HCT116 (cell line): ENCODE data around the gene SRPRA. TPM values are rescaled to one million over a fixed set of nuclear protein-coding genes. Genes with fewer than 3 reads are reported as not detected.

ENCODE experiments used
- ATAC-seq: fragments of 200-7000 bp; cut with Tn5 transposase; 2 replicates; pipeline ENCODE4 v1.9.1; 2020; ENCODE audit warnings: mild to moderate bottlenecking, moderate library complexity
- BruUV-seq: library from RNA; stranded (reverse); fragments of 400-500 nt; replicated peaks from 2 replicates; lab custom pipeline; 2021; lab: Mats Ljungman, UMichigan
- CTCF ChIA-PET: fragments of 300-600 bp; sonication (Branson Sonifier 250); formaldehyde crosslinking; loops from one replicate; lab custom pipeline; 2021; ENCODE audit warnings: antibody characterized with exemption; lab: Charles Lee
- POLR2A ChIA-PET: fragments of 300-600, 350-600 bp; sonication (Branson Sonifier 250); formaldehyde crosslinking; loops from one replicate; lab custom pipeline; 2021; ENCODE audit warnings: antibody characterized with exemption; lab: Charles Lee
- RAD21 ChIA-PET, 2 experiments: fragments of 300-600 bp; sonication (Branson Sonifier 250); formaldehyde crosslinking; loops; one replicate each; lab custom pipeline; 2023; ENCODE audit warnings: low total read pairs in 2 of 2; ENCODE audit not compliant: uncharacterized antibody in 2 of 2, unreplicated experiment in 2 of 2, low non-redundant PET in 1 of 2; lab: Charles Lee
- DNase-seq: peaks from one replicate; pipeline ENCODE4 v3.0.0-alpha.2; 2010; ENCODE audit warnings: low read depth, low spot score
- H2AFZ ChIP-seq: fragments of 200-600 bp; shearing (Covaris generic), sonication (generic); 2 replicates; pipeline ENCODE4 v1.6.1; 2017; ENCODE audit warnings: low read depth, mixed run types, mixed read lengths, antibody characterized with exemption, low read length; ENCODE audit not compliant: poor library complexity, severe bottlenecking
- H3K27ac ChIP-seq: 2 replicates; pipeline ENCODE4 v1.5.1; 2012; ENCODE audit warnings: low read depth, low read length
- H3K27me3 ChIP-seq: fragments of 200-600 bp; sonication (generic); 2 replicates; pipeline ENCODE4 v1.6.1; 2016; ENCODE audit warnings: mixed run types, low read length, mixed read lengths; ENCODE audit not compliant: insufficient read depth
- H3K36me3 ChIP-seq, 2 experiments: fragments of 200-500 bp in 1 of 2; fragments of 200-600 bp in 1 of 2; sonication (Bioruptor generic) in 1 of 2; sonication (generic) in 1 of 2; 2 replicates each; pipeline versions ENCODE4 v1.5.1 to v1.6.1; 2014 to 2016; ENCODE audit warnings: low read length in 2 of 2, inconsistent platforms in 1 of 2, mixed read lengths in 1 of 2, mixed run types in 1 of 2; ENCODE audit not compliant: insufficient read depth in 2 of 2, control insufficient read depth in 1 of 2
- H3K4me1 ChIP-seq, 2 experiments: fragments of 200-600 bp in 1 of 2; sonication (generic) in 1 of 2; 2 replicates each; pipeline versions ENCODE4 v1.5.1 to v1.6.1; 2012 to 2017; ENCODE audit warnings: low read length in 2 of 2, inconsistent platforms in 1 of 2, mild to moderate bottlenecking in 1 of 2, mixed read lengths in 1 of 2, mixed run types in 1 of 2, moderate library complexity in 1 of 2; ENCODE audit not compliant: insufficient read depth in 2 of 2, control insufficient read depth in 1 of 2
- H3K4me2 ChIP-seq: fragments of 200-600 bp; sonication (generic); 2 replicates; pipeline ENCODE4 v1.6.1; 2017; ENCODE audit warnings: mixed run types, low read length, mixed read lengths
- H3K4me3 ChIP-seq, 2 experiments: fragments of 200-600 bp in 1 of 2; sonication (generic) in 1 of 2; replicated peaks in 1 of 2; 2 replicates each; pipeline ENCODE4 v1.5.1; 2011 to 2016; ENCODE audit warnings: low read length in 2 of 2, control low read depth in 1 of 2, low read depth in 1 of 2, mild to moderate bottlenecking in 1 of 2, mixed read lengths in 1 of 2, mixed run types in 1 of 2
- H3K79me2 ChIP-seq: fragments of 200-600 bp; sonication (generic); 2 replicates; pipeline ENCODE4 v1.6.1; 2017; ENCODE audit warnings: mild to moderate bottlenecking, mixed run types, low read length, moderate library complexity, mixed read lengths; ENCODE audit not compliant: insufficient read depth
- H3K9ac ChIP-seq: fragments of 200-600 bp; sonication (generic); 2 replicates; pipeline ENCODE4 v1.6.1; 2016; ENCODE audit warnings: low read length, mixed read lengths
- H3K9me2 ChIP-seq: fragments of 200-600 bp; sonication (generic), shearing (Covaris generic); 2 replicates; pipeline ENCODE4 v1.6.1; 2017; ENCODE audit warnings: mixed run types, mild to moderate bottlenecking, moderate library complexity; ENCODE audit not compliant: insufficient read depth
- H3K9me3 ChIP-seq, 2 experiments: fragments of 200-500 bp in 1 of 2; fragments of 200-600 bp in 1 of 2; sonication (Bioruptor generic) in 1 of 2; sonication (generic) in 1 of 2; 2 replicates each; pipeline ENCODE4 v1.6.1; 2014 to 2017; ENCODE audit warnings: low read length in 2 of 2, mixed read lengths in 2 of 2, inconsistent platforms in 1 of 2, low read depth in 1 of 2, mild to moderate bottlenecking in 1 of 2, mixed run types in 1 of 2, moderate library complexity in 1 of 2; ENCODE audit not compliant: control insufficient read depth in 1 of 2, insufficient read depth in 1 of 2
- H4K20me1 ChIP-seq: fragments of 200-600 bp; sonication (generic), shearing (Covaris generic); 2 replicates; pipeline ENCODE4 v1.6.1; 2017; ENCODE audit warnings: mixed run types, mild to moderate bottlenecking, moderate library complexity; ENCODE audit not compliant: insufficient read depth
- ATF3 ChIP-seq: IDR thresholded peaks from 2 replicates; pipeline ENCODE4 v1.6.1; 2012
- CBX3 ChIP-seq: IDR thresholded peaks from 2 replicates; pipeline ENCODE4 v1.6.1; 2012; ENCODE audit warnings: low read depth
- CEBPB ChIP-seq: IDR thresholded peaks from 2 replicates; pipeline ENCODE4 v1.6.1; 2012; ENCODE audit warnings: low read depth
- CTCF ChIP-seq, 3 experiments: fragments of 200-600 bp in 1 of 3; sonication (generic) in 1 of 3; IDR thresholded peaks in 2 of 3; conservative IDR thresholded peaks in 1 of 3; 2 replicates each; pipeline ENCODE4 v1.5.1; 2012 to 2017; ENCODE audit warnings: low read depth in 2 of 3, low read length in 2 of 3, antibody characterized with exemption in 1 of 3, borderline replicate concordance in 1 of 3, control low read depth in 1 of 3, mild to moderate bottlenecking in 1 of 3, mixed read lengths in 1 of 3, mixed run types in 1 of 3, moderate library complexity in 1 of 3; ENCODE audit not compliant: insufficient read depth in 1 of 3
- EZH2 ChIP-seq: fragments of 200-600 bp; sonication (generic); IDR thresholded peaks from 2 replicates; pipeline ENCODE4 v1.6.1; 2017; ENCODE audit warnings: antibody characterized with exemption, mixed run types
- EZH2phosphoT487 ChIP-seq: fragments of 200-600 bp; IDR thresholded peaks from 2 replicates; pipeline ENCODE4 v1.6.1; 2018; ENCODE audit warnings: antibody characterized with exemption, borderline replicate concordance
- FOSL1 ChIP-seq: IDR thresholded peaks from 2 replicates; pipeline ENCODE4 v1.6.1; 2012; ENCODE audit warnings: low read depth
- MAX ChIP-seq: IDR thresholded peaks from 2 replicates; pipeline ENCODE4 v1.6.1; 2012
- POLR2AphosphoS5 ChIP-seq: IDR thresholded peaks from 2 replicates; pipeline ENCODE4 v1.6.1; 2011; ENCODE audit warnings: mild to moderate bottlenecking, low read depth, low read length, moderate library complexity
- RAD21 ChIP-seq: IDR thresholded peaks from 2 replicates; pipeline ENCODE4 v1.6.1; 2012; ENCODE audit warnings: low read depth, mild to moderate bottlenecking
- REST ChIP-seq: IDR thresholded peaks from 2 replicates; pipeline ENCODE4 v1.6.1; 2012; ENCODE audit warnings: low read depth
- SIN3A ChIP-seq: IDR thresholded peaks from 2 replicates; pipeline ENCODE4 v1.6.1; 2012; ENCODE audit warnings: low read depth
- SP1 ChIP-seq: IDR thresholded peaks from 2 replicates; pipeline ENCODE4 v1.6.1; 2012; ENCODE audit warnings: low read depth
- SRF ChIP-seq: IDR thresholded peaks from 2 replicates; pipeline ENCODE4 v1.6.1; 2012; ENCODE audit warnings: low read depth
- TCF7L2 ChIP-seq: IDR thresholded peaks from 2 replicates; pipeline ENCODE4 v1.7.0; 2011; ENCODE audit warnings: borderline replicate concordance, inconsistent platforms; ENCODE audit not compliant: insufficient read depth, insufficient read length; ENCODE audit errors: extremely low read depth
- YY1 ChIP-seq: IDR thresholded peaks from 2 replicates; pipeline ENCODE4 v1.6.1; 2011; ENCODE audit warnings: low read length, low read depth, moderate library complexity, mild to moderate bottlenecking; ENCODE audit not compliant: insufficient replicate concordance; ENCODE audit errors: extremely low read depth
- ZNF274 ChIP-seq: fragments of 200-500 bp; sonication (Bioruptor generic); IDR thresholded peaks from 2 replicates; pipeline ENCODE4 v1.6.1; 2014; ENCODE audit warnings: mild to moderate bottlenecking, low read depth, low read length, inconsistent platforms
- intact Hi-C: fragments of 100-400 bp; cut with micrococcal nuclease; formaldehyde crosslinking; loops from 2 replicates; pipeline ENCODE4 v1.10.0; 2022
- total RNA-seq: library from RNA; stranded (reverse); gene quantifications from one replicate; pipeline ENCODE4 v1.2.1, GENCODE V29; 2021; ENCODE audit not compliant: unreplicated experiment

SRPRA gene
- total RNA-seq, 1 experiment from 2014 or later = 74.5 TPM

GRCh38 chr11:126277780-126278179, 9.1 kb upstream of the SRPRA start:
- TF ChIP-seq SRF (no peak), MAX (no peak), EZH2phosphoT487 (no peak), EZH2 (no peak), POLR2AphosphoS5 (no peak), CBX3 (no peak), ZNF274 (no peak), SP1 (no peak), FOSL1 (no peak), SIN3A (no peak), REST (no peak), RAD21 (no peak), CTCF (IDR thresholded peaks at IDR 0.05 in 2 of 3, conservative IDR thresholded peaks at IDR 0.05 in 1 of 3; ENCODE audit: borderline replicate concordance in 1 of 3, insufficient read depth in 1 of 3, low read depth in 2 of 3, low read length in 2 of 3) (no peak), ATF3 (no peak), CEBPB (no peak), YY1 (no peak), TCF7L2 (no peak)
- Histone ChIP-seq H3K36me3 (peaks cover 2 to 7% of the 10 kb centered on the region in 2 experiments; a peak in 2 of 4 replicates), H3K9me2 (no peaks in the 10 kb centered on the region), H2AFZ (no peak overlapping the region), H3K9ac (no peak overlapping the region), H3K79me2 (no peaks in the 10 kb centered on the region), H3K27ac (no peak overlapping the region), H3K4me1 (peaks cover 0 to 10% of the 10 kb centered on the region in 2 experiments; a peak in 1 of 4 replicates), H3K9me3 (no peaks in the 10 kb centered on the region), H3K27me3 (no peaks in the 10 kb centered on the region), H3K4me2 (no peak overlapping the region), H4K20me1 (no peaks in the 10 kb centered on the region), H3K4me3 (no peak overlapping the region)
- intact Hi-C loops = no loop called here
- ChIA-PET POLR2A (no interaction called here), CTCF (no interaction called here), RAD21 (no interaction called here)
- DNase-seq (no peak), ATAC-seq (no peak)
- no TSS peak for BruUV-seq
